GM19324 (cell line): ENCODE results near the gene RND2.

Experiments
- ATAC-seq: cut with Tn5 transposase; IDR thresholded peaks from one replicate; pipeline ENCODE4 v1.9.1; 2021; ENCODE audit warnings: mild to moderate bottlenecking, moderate library complexity; ENCODE audit not compliant: unreplicated experiment, low FRiP score

The RND2 gene

DNA sequence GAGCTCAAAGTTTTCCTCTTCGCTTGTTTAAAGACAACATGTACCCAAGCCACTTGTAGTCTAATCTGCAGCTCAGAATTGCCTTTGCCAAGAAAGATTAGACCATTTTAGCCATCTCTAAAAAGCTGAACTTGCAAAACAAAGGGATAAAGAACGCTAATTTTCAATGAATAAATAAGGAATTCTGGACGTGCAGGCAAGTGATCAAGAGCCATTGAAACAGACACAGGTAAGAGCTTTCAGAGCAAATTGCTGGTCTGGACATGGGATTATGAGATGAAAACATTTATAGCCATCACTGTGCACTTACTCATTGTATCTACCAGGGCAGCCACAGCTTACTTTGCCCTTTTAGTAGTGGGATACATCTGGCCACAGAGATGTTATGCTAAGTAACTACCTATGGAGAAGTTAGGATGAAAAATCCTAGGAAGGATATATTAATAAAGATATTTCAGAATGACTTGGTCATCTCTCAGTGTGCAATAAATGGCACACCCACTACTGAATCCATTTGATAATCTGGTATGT lies 44.4 kb downstream of the RND2 start:
- ATAC-seq, result no peak

DNA sequence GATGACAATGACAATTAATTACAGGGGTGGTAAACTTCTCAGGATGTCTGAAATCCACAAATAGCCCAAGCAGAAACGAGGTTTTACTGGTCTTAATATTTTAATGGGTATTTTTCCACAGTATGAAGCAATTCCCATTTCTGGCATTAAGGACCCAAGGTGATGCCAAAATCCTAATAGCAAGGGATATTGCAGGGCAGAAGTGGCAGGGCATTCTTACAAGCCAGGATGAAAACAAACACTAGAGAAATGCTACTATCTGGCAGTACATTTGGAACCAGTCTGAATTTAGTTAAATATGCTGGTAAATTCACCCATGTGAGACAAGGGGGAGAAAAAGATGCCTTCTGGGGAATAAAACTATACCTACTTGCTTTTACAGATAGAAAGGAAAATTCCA lies 45.2 kb downstream of the RND2 start:
- ATAC-seq, result no peak

DNA sequence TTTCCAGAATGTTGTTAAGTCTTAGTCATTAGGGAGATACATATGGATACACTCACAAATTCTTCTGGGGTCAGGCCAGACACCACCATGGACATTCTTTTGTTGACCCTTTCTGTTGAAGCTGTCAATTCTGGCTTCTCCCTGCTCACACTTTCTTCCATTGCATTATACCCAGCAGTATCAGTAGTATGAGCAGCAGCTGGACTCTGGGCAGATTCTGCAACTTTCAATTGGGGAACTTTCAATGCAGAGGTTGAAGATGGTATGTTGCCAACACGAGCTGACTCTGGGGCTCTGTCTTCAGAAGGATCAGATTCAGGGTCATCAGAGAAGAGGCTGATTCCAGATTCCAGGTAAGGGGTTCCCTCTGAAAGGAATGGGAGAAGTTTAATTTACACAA lies 45.8 kb downstream of the RND2 start:
- ATAC-seq, result no peak

DNA sequence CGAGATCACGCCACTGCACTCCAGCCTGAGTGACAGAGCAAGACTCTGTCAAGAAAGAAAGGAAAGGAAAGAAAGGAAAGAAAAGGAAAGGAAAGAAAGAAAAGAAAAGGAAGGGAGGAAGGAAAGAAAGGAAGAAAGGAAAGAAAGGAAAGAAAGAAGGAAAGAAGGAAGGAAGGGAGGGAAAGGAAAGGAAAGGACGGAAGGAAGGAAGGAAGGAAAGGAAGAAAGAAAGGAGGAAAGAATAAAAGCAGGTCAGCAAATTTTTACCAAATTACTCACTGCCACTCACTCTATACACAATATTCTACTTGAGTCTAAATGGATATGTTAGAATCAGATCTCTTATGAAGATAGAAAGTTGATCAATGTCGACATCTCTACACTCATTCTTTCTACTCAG lies 49.8 kb downstream of the RND2 start:
- no peak for ATAC-seq

DNA sequence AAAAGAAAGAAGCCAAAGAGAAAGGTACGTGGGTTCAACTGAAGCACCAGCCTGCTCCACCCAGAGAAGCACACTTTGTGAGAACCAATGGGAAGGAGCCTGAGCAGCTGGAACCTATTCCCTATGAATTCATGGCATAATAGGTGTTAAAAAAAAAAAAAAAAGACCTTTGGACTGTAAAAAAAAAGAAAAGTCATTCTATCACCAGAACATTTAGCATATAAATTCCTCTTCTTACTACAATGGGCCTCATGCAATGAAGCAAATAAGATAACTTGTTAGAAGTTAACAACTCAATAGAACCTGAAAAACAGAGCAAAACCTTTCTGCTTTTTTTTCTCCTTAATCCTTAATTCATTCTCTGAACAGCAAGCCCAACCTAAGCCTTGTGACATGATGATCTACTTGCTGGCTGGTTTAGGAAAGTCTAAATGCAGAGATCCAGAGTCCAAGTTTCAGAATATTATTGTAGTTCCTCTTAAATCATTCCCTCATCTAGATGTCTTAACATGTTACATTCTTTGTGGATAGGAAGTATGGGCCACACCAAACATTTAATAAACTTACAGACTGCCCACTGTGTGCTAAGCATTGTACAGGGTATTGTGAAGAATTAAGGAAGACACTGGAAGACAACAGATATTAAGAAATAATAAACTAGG lies 54.7 kb downstream of the RND2 start:
- ATAC-seq, result no peak
